ENCODE results near the gene DCP1B.
A peak's percentile ranks its signal among the peaks of the same experiment; 100 is the strongest.

The DCP1B gene

DNA sequence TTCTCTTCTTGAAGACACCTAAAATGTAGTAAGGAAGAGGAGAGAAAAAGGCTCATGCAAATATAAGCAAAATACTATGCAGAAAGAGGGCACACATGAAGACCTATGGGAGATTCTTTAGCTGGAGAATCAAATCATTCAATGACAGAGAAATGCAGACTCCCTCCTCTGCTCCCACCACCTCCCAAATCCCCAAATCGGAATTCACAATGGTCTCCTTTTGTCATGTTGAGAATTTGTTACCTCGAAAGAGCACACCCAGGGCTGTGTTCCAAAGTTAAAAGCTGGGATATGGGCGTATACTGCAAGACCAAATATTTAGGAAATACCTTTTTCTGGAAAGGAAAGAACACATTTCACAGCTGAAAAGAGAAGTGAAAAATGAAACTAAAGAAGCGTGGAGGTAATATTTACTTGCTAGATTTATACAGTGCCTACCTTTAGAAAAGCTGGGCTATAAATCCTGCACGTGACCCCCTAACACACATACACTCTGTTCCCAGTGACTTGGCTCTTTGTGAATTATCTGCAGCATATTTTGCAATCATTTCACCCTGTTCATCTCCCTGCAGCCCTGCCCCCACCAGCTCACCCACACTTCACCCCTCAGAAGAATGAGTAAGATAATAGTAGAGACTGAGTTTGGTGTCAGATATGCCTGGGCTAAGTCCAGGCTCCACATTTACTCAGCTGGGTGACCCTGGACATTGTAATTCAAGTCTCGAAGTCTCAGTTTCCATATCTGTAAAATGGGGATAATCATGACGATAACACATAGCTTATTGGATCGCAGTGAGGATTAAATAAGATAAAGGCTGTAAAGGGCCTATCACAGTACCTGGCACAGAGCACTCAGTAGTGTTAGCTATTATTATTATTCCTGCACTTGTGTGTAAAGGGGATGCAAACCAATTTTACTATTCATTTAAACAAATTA is 45.6 kb upstream of the DCP1B start:
- peak; percentile 25 for DNase-seq
- in situ Hi-C loops (cut with HindIII; ENCODE audit: low pct_ligation_motif_present, low sequenced_read_pairs) = no loop called here
- TF ChIP-seq, protein P1, sequence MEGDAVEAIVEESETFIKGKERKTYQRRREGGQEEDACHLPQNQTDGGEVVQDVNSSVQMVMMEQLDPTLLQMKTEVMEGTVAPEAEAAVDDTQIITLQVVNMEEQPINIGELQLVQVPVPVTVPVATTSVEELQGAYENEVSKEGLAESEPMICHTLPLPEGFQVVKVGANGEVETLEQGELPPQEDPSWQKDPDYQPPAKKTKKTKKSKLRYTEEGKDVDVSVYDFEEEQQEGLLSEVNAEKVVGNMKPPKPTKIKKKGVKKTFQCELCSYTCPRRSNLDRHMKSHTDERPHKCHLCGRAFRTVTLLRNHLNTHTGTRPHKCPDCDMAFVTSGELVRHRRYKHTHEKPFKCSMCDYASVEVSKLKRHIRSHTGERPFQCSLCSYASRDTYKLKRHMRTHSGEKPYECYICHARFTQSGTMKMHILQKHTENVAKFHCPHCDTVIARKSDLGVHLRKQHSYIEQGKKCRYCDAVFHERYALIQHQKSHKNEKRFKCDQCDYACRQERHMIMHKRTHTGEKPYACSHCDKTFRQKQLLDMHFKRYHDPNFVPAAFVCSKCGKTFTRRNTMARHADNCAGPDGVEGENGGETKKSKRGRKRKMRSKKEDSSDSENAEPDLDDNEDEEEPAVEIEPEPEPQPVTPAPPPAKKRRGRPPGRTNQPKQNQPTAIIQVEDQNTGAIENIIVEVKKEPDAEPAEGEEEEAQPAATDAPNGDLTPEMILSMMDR (IDR thresholded peaks at IDR 0.05; ENCODE audit: low read depth, low read length, missing control alignments) = no peak
- Histone ChIP-seq H3K27ac (no peak overlapping the region), H3K27me3 (replicated peaks) (peaks cover 29% of the 10 kb centered on the region), H3K36me3 (replicated peaks) (no peaks in the 10 kb centered on the region), H3K4me3 (ENCODE audit: low read depth, low read length) (no peak overlapping the region)

DNA sequence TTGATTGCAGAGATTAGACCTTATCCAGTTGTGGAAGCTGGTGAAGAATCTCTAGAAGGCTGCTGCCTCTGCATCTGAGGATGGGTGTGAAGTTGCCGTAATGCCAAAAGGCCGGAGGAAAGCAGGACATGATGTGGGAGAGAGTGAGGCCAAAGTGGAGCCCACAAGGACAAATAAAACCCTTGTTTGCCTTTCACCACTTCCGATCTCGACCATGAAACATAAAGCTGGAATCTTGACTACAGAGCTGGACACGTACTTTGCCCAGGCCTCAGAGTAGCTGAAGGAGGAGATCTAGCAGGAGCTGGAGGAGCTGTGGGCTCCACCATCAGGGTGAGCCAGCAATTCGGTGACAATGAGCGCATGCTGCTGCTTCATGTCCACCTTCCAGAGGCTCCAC is 43.5 kb upstream of the DCP1B start:
- Histone ChIP-seq H3K4me3 (ENCODE audit: low read depth, low read length) (no peak overlapping the region), H3K27ac (no peak overlapping the region), H3K36me3 (replicated peaks) (no peaks in the 10 kb centered on the region), H3K27me3 (replicated peaks) (peaks cover 16% of the 10 kb centered on the region)
- in situ Hi-C loops (cut with HindIII; ENCODE audit: low pct_ligation_motif_present, low sequenced_read_pairs) = no loop called here
- TF ChIP-seq, protein P1 (IDR thresholded peaks at IDR 0.05; ENCODE audit: low read depth, low read length, missing control alignments) = no peak
- DNase-seq = no peak

DNA sequence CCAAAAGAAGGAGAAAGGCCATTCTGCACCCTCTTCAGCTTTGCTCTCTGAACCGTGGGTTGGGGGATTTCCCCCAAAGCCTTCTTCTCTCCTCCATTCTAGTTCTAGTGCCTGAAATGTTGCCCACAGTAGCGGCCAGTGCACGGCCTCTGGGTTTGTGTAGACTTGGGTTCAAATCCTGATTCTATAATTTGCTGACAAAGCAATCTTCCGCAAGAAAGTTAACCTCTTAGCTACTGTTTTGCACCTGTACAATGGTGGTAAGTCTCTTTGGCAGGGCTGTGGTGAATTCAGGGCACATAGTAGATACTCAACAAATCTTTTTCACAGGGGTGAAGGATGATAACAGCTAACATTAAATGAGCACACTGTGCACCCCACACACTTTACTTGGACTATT is 42.7 kb upstream of the DCP1B start:
- H3K36me3 ChIP-seq (replicated peaks) = no peaks in the 10 kb centered on the region
- peaks cover 12% of the 10 kb centered on the region for H3K27me3 ChIP-seq (replicated peaks)
- in situ Hi-C loops (cut with HindIII; ENCODE audit: low pct_ligation_motif_present, low sequenced_read_pairs) = no loop called here
- DNase-seq = no peak
- TF ChIP-seq, protein P1 (IDR thresholded peaks at IDR 0.05; ENCODE audit: low read depth, low read length, missing control alignments) = no peak
- H3K4me3 ChIP-seq (ENCODE audit: low read depth, low read length) = no peak overlapping the region
- H3K27ac ChIP-seq = no peak overlapping the region

DNA sequence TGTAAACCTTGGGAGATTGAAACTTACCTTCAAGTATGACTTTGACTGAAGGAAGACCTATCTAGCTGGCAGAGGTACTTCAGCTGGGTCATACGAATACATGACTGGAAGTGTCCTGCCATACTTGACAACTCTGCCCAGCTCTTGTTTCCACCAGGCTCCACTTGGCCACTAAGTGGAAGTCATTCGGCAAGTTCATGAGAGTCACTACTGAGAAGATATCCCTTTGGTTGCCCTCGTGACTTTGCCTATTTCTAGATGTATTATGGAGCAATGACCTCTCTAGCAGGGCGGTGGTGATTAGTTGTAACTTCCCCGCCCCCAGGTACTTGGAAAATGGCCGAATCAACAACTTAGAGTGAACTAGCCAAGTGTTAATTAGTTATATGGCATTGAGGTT is 39.9 kb upstream of the DCP1B start:
- Histone ChIP-seq H3K36me3 (replicated peaks) (no peaks in the 10 kb centered on the region), H3K4me3 (ENCODE audit: low read depth, low read length) (no peak overlapping the region), H3K27me3 (replicated peaks) (peaks cover 8% of the 10 kb centered on the region), H3K27ac (no peak overlapping the region)
- in situ Hi-C loops (cut with HindIII; ENCODE audit: low pct_ligation_motif_present, low sequenced_read_pairs) = no loop called here
- TF ChIP-seq, protein P1 (IDR thresholded peaks at IDR 0.05; ENCODE audit: low read depth, low read length, missing control alignments) = no peak
- no peak for DNase-seq

DNA sequence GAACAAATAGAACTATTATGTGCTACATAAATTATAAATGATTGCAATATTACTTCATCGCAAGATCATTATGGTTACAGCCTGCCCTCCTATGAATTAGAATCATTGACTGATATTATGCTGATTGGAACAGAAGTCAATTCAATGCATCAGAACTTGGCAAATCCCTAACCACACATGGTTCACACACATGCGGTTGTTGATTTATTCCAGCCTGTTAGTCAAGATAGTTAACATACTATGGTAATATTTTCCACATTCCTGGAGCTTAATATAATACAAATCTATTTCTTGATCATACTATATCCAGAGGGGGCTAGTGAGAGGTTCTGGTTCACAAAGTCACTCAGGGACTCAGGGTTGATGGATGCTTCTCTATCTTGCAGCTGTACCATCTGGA is 38.8 kb upstream of the DCP1B start:
- peaks cover 8% of the 10 kb centered on the region for H3K27me3 ChIP-seq (replicated peaks)
- H3K27ac ChIP-seq = no peak overlapping the region
- H3K4me3 ChIP-seq (ENCODE audit: low read depth, low read length) = no peak overlapping the region
- TF ChIP-seq, protein P1 (IDR thresholded peaks at IDR 0.05; ENCODE audit: low read depth, low read length, missing control alignments) = no peak
- in situ Hi-C loops (cut with HindIII; ENCODE audit: low pct_ligation_motif_present, low sequenced_read_pairs) = no loop called here
- DNase-seq = no peak
- no peaks in the 10 kb centered on the region for H3K36me3 ChIP-seq (replicated peaks)
